ENCODE results near the gene FOXP1. TPM values are rescaled to one million over a fixed set of nuclear protein-coding genes. Genes with fewer than 3 reads are reported as not detected.

FOXP1 gene
- total and polyA plus RNA-seq, 4 donors, result 4.9 to 35.4 (median 32.0) TPM

GRCh38 chr3:71601811-71602210 lies 18.3 kb upstream of the FOXP1 start:
- Histone ChIP-seq H3K36me3 (ENCODE audit: control insufficient read depth in 4 of 4, insufficient read depth in 3 of 4, low read depth in 1 of 4, low read length in 3 of 4) (no peaks in the 10 kb centered on the region), H3K9me3 (ENCODE audit: control insufficient read depth in 4 of 4, low read length in 3 of 4) (no peaks in the 10 kb centered on the region), H3K4me3 (ENCODE audit: low read depth in 1 of 3, low read length in 3 of 3) (no peak overlapping the region), H3K27ac (ENCODE audit: low read depth in 1 of 2, low read length in 2 of 2) (no peak overlapping the region), H3K27me3 (ENCODE audit: control insufficient read depth in 4 of 4, insufficient read depth in 4 of 4, low read length in 3 of 4) (no peaks in the 10 kb centered on the region), H3K9ac (ENCODE audit: low read depth in 1 of 2, low read length in 2 of 2) (no peak overlapping the region), H3K4me1 (ENCODE audit: control insufficient read depth in 4 of 4, insufficient read depth in 4 of 4, low read length in 3 of 4) (no peaks in the 10 kb centered on the region)
- DNase-seq (ENCODE audit: low spot score), result no peak
- TF ChIP-seq RXRA (IDR thresholded peaks at IDR 0.05) (no peak), REST (IDR thresholded peaks at IDR 0.05) (no peak), GABPA (IDR thresholded peaks at IDR 0.05 in 1 of 2, conservative IDR thresholded peaks at IDR 0.05 in 1 of 2) (no peak), SP1 (IDR thresholded peaks at IDR 0.05) (no peak), FOXA2 (IDR thresholded peaks at IDR 0.05) (no peak), RAD21 (IDR thresholded peaks at IDR 0.05) (no peak), YY1 (IDR thresholded peaks at IDR 0.05) (no peak), TAF1 (conservative IDR thresholded peaks at IDR 0.05) (no peak), CTCF (IDR thresholded peaks at IDR 0.05; ENCODE audit: low read depth, low read length, missing input control) (no peak), FOXA1 (IDR thresholded peaks at IDR 0.05) (no peak), NR2F2 (IDR thresholded peaks at IDR 0.05) (no peak), ATF3 (IDR thresholded peaks at IDR 0.05) (no peak), MAX (IDR thresholded peaks at IDR 0.05) (no peak), JUND (IDR thresholded peaks at IDR 0.05) (no peak), ZBTB33 (IDR thresholded peaks at IDR 0.05) (no peak), HNF4A (conservative IDR thresholded peaks at IDR 0.05) (no peak)
- 91% methylated on average over 5 of the region's 5 CpGs for WGBS
